PC-9 (cell line): ENCODE data around the gene RPL41. TPM values are rescaled to one million over a fixed set of nuclear protein-coding genes. Genes with fewer than 3 reads are reported as not detected.

Source experiments
- BruUV-seq: library from RNA; stranded (reverse); fragments of 400-500 nt; replicated peaks from 2 replicates; lab custom pipeline; 2021; lab: Mats Ljungman, UMichigan
- CTCF ChIA-PET: fragments of 300-600 bp; sonication (Branson Sonifier 250); formaldehyde crosslinking; loops from one replicate; lab custom pipeline; 2022; ENCODE audit warnings: antibody characterized with exemption; lab: Charles Lee
- POLR2A ChIA-PET: fragments of 300-600 bp; sonication (Branson Sonifier 250); formaldehyde crosslinking; loops from one replicate; lab custom pipeline; 2022; ENCODE audit warnings: antibody characterized with exemption; ENCODE audit not compliant: unreplicated experiment; lab: Charles Lee
- DNase-seq, 2 experiments: peaks; one replicate each; pipeline versions ENCODE4 v3.0.0 to v3.0.0-alpha.2; 2015 to 2022; ENCODE audit warnings: mixed read lengths in 1 of 2
- H2AFZ ChIP-seq: fragments of 200-600 bp; sonication (generic); 2 replicates; pipeline ENCODE4 v1.8.1; 2017; ENCODE audit warnings: antibody characterized with exemption
- H3F3A ChIP-seq: fragments of 200-600 bp; sonication (generic); 2 replicates; pipeline ENCODE4 v1.8.1; 2017; ENCODE audit warnings: antibody characterized with exemption, mild to moderate bottlenecking, low read depth; ENCODE audit not compliant: insufficient read depth
- H3K27ac ChIP-seq: fragments of 200-600 bp; sonication (generic); 2 replicates; pipeline ENCODE4 v1.6.1; 2016; ENCODE audit warnings: mixed run types
- H3K27me3 ChIP-seq: fragments of 200-600 bp; sonication (generic); 2 replicates; pipeline ENCODE4 v1.6.1; 2016; ENCODE audit warnings: low read depth, mixed run types; ENCODE audit not compliant: insufficient read depth
- H3K36me3 ChIP-seq: fragments of 200-600 bp; sonication (generic); 2 replicates; pipeline ENCODE4 v1.6.1; 2016; ENCODE audit warnings: low read depth, mixed run types
- H3K4me1 ChIP-seq: fragments of 200-600 bp; sonication (generic); replicated peaks from 2 replicates; pipeline ENCODE4 v1.6.1; 2016; ENCODE audit warnings: mixed run types; ENCODE audit not compliant: insufficient read depth
- H3K4me2 ChIP-seq: fragments of 200-600 bp; sonication (generic); 2 replicates; pipeline ENCODE4 v1.6.1; 2017; ENCODE audit warnings: mixed run types
- H3K4me3 ChIP-seq: fragments of 200-600 bp; sonication (generic); 2 replicates; pipeline ENCODE4 v1.6.1; 2016; ENCODE audit warnings: mixed run types
- H3K79me2 ChIP-seq: fragments of 200-600 bp; sonication (generic); 2 replicates; pipeline ENCODE4 v1.6.1; 2017; ENCODE audit warnings: low read depth, mixed run types
- H3K9me2 ChIP-seq: fragments of 200-600 bp; sonication (generic); 2 replicates; pipeline ENCODE4 v1.8.1; 2017; ENCODE audit warnings: mild to moderate bottlenecking; ENCODE audit not compliant: insufficient read depth
- H3K9me3 ChIP-seq: fragments of 200-600 bp; sonication (generic); 2 replicates; pipeline ENCODE4 v1.8.1; 2016; ENCODE audit warnings: low read depth; ENCODE audit not compliant: insufficient read depth
- H4K20me1 ChIP-seq: fragments of 200-600 bp; sonication (generic); 2 replicates; pipeline ENCODE4 v1.8.1; 2017; ENCODE audit not compliant: insufficient read depth
- EZH2 ChIP-seq: fragments of 200-600 bp; sonication (generic); IDR thresholded peaks from 2 replicates; pipeline ENCODE4 v1.8.0; 2017; ENCODE audit warnings: antibody characterized with exemption, low read depth
- intact Hi-C: fragments of 100-400 bp; cut with micrococcal nuclease; formaldehyde crosslinking; loops from one replicate; pipeline ENCODE4 v1.10.0; 2022; ENCODE audit not compliant: unreplicated experiment
- total RNA-seq: library from RNA; stranded (reverse); gene quantifications from 2 replicates; pipeline ENCODE4 v1.2.3, GENCODE V29; 2021
- TF ChIP-seq, protein P1 (sequence below): fragments of 200-600 bp; sonication (generic); conservative IDR thresholded peaks from 2 replicates; pipeline ENCODE4 v1.6.1; 2017; ENCODE audit warnings: mixed run types, antibody characterized with exemption, mild to moderate bottlenecking, moderate library complexity

RPL41 gene
- total RNA-seq, 1 experiment from 2014 or later, result 3,423 TPM

DNA sequence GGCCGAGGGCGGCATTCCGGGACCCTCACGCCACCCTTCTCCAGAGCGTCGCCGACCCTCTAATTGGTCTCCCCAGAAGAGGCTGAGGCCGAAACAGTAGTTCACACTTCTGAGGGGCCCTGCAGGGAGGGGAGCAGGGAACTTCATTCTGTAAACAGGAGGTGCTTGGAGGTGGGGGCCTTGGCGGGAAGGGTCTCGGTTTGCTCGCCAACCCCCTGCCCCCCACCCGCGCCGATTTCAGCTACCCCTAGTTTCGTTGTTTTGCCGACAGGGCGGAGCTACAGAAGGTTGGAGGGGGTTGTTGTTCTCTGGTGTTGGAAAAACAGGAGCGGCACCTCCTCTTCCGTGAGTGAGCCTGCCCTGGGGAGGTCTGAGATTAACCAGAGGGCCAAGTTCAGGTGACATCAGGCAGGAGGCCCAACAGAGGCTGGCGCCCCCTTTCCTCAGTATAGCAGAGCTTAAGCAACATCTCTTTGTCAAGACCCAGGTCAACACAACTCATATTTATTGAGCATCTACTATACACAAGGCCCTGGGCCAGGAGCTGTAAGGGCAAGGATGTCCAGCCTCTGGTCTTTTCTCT lies 35.8 kb upstream of the RPL41 start:
- H3K79me2 ChIP-seq, result peaks cover 46% of the 10 kb centered on the region
- H3K27ac ChIP-seq, result peak overlapping the region; percentile 86
- peak; percentile 59 to 65 for DNase-seq
- H3K4me2 ChIP-seq, result peak overlapping the region; percentile 93
- TF ChIP-seq, protein P1, sequence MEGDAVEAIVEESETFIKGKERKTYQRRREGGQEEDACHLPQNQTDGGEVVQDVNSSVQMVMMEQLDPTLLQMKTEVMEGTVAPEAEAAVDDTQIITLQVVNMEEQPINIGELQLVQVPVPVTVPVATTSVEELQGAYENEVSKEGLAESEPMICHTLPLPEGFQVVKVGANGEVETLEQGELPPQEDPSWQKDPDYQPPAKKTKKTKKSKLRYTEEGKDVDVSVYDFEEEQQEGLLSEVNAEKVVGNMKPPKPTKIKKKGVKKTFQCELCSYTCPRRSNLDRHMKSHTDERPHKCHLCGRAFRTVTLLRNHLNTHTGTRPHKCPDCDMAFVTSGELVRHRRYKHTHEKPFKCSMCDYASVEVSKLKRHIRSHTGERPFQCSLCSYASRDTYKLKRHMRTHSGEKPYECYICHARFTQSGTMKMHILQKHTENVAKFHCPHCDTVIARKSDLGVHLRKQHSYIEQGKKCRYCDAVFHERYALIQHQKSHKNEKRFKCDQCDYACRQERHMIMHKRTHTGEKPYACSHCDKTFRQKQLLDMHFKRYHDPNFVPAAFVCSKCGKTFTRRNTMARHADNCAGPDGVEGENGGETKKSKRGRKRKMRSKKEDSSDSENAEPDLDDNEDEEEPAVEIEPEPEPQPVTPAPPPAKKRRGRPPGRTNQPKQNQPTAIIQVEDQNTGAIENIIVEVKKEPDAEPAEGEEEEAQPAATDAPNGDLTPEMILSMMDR, result no peak
- no peak for TF ChIP-seq EZH2
- H3K36me3 ChIP-seq, result peaks cover 10% of the 10 kb centered on the region
- peaks cover 6% of the 10 kb centered on the region; the same call in 1 of the 2 replicates for H4K20me1 ChIP-seq
- intact Hi-C loops, result no loop called here
- ChIA-PET POLR2A (interaction anchor here (0.6 to 1.0 kb wide), 3 partner anchors 14 to 147 kb away, joined by 3 to 13 read pairs (median 4); partner anchors contain the start of gene SUOX), CTCF (interaction anchor here (0.5 to 0.6 kb wide), 3 partner anchors 34 to 1605 kb away, joined by 3 to 4 read pairs (median 3); no protein-coding TSS in a partner anchor)
- no peaks in the 10 kb centered on the region for H3K9me3 ChIP-seq
- H3K9me2 ChIP-seq, result no peaks in the 10 kb centered on the region
- TSS peak; percentile 45 for BruUV-seq
- H3F3A ChIP-seq, result peaks cover 24% of the 10 kb centered on the region
- H3K27me3 ChIP-seq, result no peaks in the 10 kb centered on the region
- H3K4me1 ChIP-seq, result peaks cover 31% of the 10 kb centered on the region
- peak overlapping the region; percentile 93 for H2AFZ ChIP-seq
- peak overlapping the region; percentile 69 for H3K4me3 ChIP-seq

DNA sequence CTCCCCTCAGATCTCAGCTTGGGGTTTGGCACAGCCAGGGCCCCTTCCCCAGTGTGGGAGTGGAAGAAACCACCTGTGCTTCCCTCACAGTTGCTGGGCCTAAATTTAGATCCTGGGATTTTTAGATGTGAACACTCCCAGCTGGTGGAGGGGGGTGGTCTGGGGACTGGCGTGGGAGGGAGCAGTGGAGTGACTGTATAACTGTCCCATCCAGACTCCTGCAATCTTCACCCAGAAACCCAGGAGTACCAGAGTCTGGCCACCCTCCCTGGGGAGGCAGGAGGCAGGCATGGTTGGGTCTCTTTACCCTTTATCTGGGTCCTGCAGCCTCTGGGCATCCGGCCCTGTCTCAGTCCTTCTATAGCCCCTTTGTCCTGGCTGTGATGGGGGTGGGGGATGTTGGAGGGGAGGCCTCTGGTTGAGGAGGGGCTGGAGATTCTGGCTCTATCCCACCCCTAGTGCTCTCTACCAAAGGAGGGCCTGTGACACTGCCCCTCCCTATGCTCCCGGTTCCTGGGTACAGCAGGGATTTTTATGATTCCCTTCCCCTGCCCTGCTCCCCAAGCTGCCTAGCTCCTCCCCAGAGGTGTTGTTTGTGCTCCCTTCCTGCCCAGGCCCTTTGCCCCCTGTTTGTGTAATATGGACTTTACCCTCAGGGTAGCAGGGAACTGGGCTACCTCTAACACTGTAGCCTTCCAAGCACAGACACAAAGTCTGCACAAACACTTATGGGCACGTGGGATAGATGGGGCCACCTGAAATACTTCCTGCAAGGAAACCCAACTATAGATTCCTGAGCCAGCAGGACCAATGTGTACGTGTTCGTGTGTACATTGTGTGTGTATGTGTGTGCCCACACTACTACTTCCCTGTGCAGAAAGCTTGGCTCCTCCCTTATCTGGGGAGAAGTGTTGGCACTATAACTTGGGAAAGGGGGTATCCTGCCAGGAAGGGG lies 34.8 kb upstream of the RPL41 start:
- H3K27ac ChIP-seq, result peak overlapping the region; percentile 86
- H3K27me3 ChIP-seq, result no peaks in the 10 kb centered on the region
- H4K20me1 ChIP-seq, result peaks cover 6% of the 10 kb centered on the region; the same call in 1 of the 2 replicates
- H3K4me3 ChIP-seq, result peak overlapping the region; percentile 69
- TF ChIP-seq, protein P1, result no peak
- TF ChIP-seq EZH2, result no peak
- H3K4me1 ChIP-seq, result peaks cover 41% of the 10 kb centered on the region
- H3K9me2 ChIP-seq, result no peaks in the 10 kb centered on the region
- ChIA-PET POLR2A (interaction anchor here (0.6 kb wide), 2 partner anchors 23 to 115 kb away, joined by 3 to 8 read pairs; partner anchors contain the start of gene PA2G4), CTCF (interaction anchor here (0.5 to 0.6 kb wide), 2 partner anchors 28 to 85 kb away, joined by 8 to 20 read pairs; no protein-coding TSS in a partner anchor)
- H3K4me2 ChIP-seq, result peak overlapping the region; percentile 93
- H3F3A ChIP-seq, result peaks cover 29% of the 10 kb centered on the region
- BruUV-seq, result no TSS peak
- peaks cover 46% of the 10 kb centered on the region for H3K79me2 ChIP-seq
- no peak overlapping the region for H2AFZ ChIP-seq
- no peak for DNase-seq
- H3K36me3 ChIP-seq, result peaks cover 15% of the 10 kb centered on the region
- no peaks in the 10 kb centered on the region for H3K9me3 ChIP-seq
- intact Hi-C loops, result no loop called here

DNA sequence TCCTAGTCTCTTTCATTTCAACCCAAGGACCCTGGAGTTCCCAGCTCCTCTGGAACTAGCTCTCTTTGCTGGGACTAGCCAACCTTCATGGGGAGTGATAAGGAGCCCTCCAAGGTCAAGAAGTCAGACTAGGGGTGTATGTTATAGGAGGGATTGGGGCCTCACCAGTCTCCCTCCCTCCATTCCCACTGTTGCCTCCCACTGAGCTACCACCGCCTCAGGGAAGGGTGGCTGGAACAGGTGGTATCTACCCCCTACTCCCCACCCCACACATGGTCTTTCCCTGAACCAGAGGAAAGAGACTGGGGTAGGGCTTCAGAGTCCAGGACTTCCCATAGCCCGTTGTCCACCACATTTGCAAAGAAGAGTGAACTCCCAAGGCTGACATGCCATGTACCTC lies 34.1 kb upstream of the RPL41 start:
- intact Hi-C loops, result no loop called here
- POLR2A ChIA-PET, result interaction anchor here (0.6 kb wide), 2 partner anchors 22 to 116 kb away, joined by 3 to 8 read pairs; partner anchors contain the start of gene PA2G4

More for the DNA sequence above, 34.1 kb upstream of the RPL41 start:
- TF ChIP-seq EZH2, result no peak
- TF ChIP-seq, protein P1, result no peak
- peaks cover 48% of the 10 kb centered on the region for H3K4me1 ChIP-seq
- BruUV-seq, result no TSS peak
- H3K27me3 ChIP-seq, result no peaks in the 10 kb centered on the region
- DNase-seq, result no peak
- peaks cover 29% of the 10 kb centered on the region for H3F3A ChIP-seq
- H3K27ac ChIP-seq, result no peak overlapping the region
- no peaks in the 10 kb centered on the region for H3K9me2 ChIP-seq
- H3K4me2 ChIP-seq, result peak overlapping the region; percentile 93
- H2AFZ ChIP-seq, result no peak overlapping the region
- CTCF ChIA-PET, result interaction anchor here (0.5 to 0.6 kb wide), 2 partner anchors 29 to 86 kb away, joined by 8 to 20 read pairs; no protein-coding TSS in a partner anchor
- H3K4me3 ChIP-seq, result peak overlapping the region; percentile 69; the same call in 1 of the 2 replicates
- peaks cover 6% of the 10 kb centered on the region; the same call in 1 of the 2 replicates for H4K20me1 ChIP-seq
- H3K79me2 ChIP-seq, result peaks cover 46% of the 10 kb centered on the region
- H3K36me3 ChIP-seq, result peaks cover 16% of the 10 kb centered on the region
- H3K9me3 ChIP-seq, result no peaks in the 10 kb centered on the region
